HCT116 (cell line): ENCODE results near the gene MXI1. TPM values are rescaled to one million over a fixed set of nuclear protein-coding genes. Genes with fewer than 3 reads are reported as not detected.

Experiments
- ATAC-seq: fragments of 200-7000 bp; cut with Tn5 transposase; 2 replicates; pipeline ENCODE4 v1.9.1; 2020; ENCODE audit warnings: mild to moderate bottlenecking, moderate library complexity
- BruUV-seq: library from RNA; stranded (reverse); fragments of 400-500 nt; replicated peaks from 2 replicates; lab custom pipeline; 2021; lab: Mats Ljungman, UMichigan
- CTCF ChIA-PET: fragments of 300-600 bp; sonication (Branson Sonifier 250); formaldehyde crosslinking; loops from one replicate; lab custom pipeline; 2021; ENCODE audit warnings: antibody characterized with exemption; lab: Charles Lee
- POLR2A ChIA-PET: fragments of 300-600, 350-600 bp; sonication (Branson Sonifier 250); formaldehyde crosslinking; loops from one replicate; lab custom pipeline; 2021; ENCODE audit warnings: antibody characterized with exemption; lab: Charles Lee
- RAD21 ChIA-PET, 2 experiments: fragments of 300-600 bp; sonication (Branson Sonifier 250); formaldehyde crosslinking; loops; one replicate each; lab custom pipeline; 2023; ENCODE audit warnings: low total read pairs in 2 of 2; ENCODE audit not compliant: uncharacterized antibody in 2 of 2, unreplicated experiment in 2 of 2, low non-redundant PET in 1 of 2; lab: Charles Lee
- DNase-seq: peaks from one replicate; pipeline ENCODE4 v3.0.0-alpha.2; 2010; ENCODE audit warnings: low read depth, low spot score
- H2AFZ ChIP-seq: fragments of 200-600 bp; shearing (Covaris generic), sonication (generic); 2 replicates; pipeline ENCODE4 v1.6.1; 2017; ENCODE audit warnings: low read depth, mixed run types, mixed read lengths, antibody characterized with exemption, low read length; ENCODE audit not compliant: poor library complexity, severe bottlenecking
- H3K27ac ChIP-seq: 2 replicates; pipeline ENCODE4 v1.5.1; 2012; ENCODE audit warnings: low read depth, low read length
- H3K27me3 ChIP-seq: fragments of 200-600 bp; sonication (generic); 2 replicates; pipeline ENCODE4 v1.6.1; 2016; ENCODE audit warnings: mixed run types, low read length, mixed read lengths; ENCODE audit not compliant: insufficient read depth
- H3K36me3 ChIP-seq, 2 experiments: fragments of 200-500 bp in 1 of 2; fragments of 200-600 bp in 1 of 2; sonication (Bioruptor generic) in 1 of 2; sonication (generic) in 1 of 2; 2 replicates each; pipeline versions ENCODE4 v1.5.1 to v1.6.1; 2014 to 2016; ENCODE audit warnings: low read length in 2 of 2, inconsistent platforms in 1 of 2, mixed read lengths in 1 of 2, mixed run types in 1 of 2; ENCODE audit not compliant: insufficient read depth in 2 of 2, control insufficient read depth in 1 of 2
- H3K4me1 ChIP-seq, 2 experiments: fragments of 200-600 bp in 1 of 2; sonication (generic) in 1 of 2; 2 replicates each; pipeline versions ENCODE4 v1.5.1 to v1.6.1; 2012 to 2017; ENCODE audit warnings: low read length in 2 of 2, inconsistent platforms in 1 of 2, mild to moderate bottlenecking in 1 of 2, mixed read lengths in 1 of 2, mixed run types in 1 of 2, moderate library complexity in 1 of 2; ENCODE audit not compliant: insufficient read depth in 2 of 2, control insufficient read depth in 1 of 2
- H3K4me2 ChIP-seq: fragments of 200-600 bp; sonication (generic); 2 replicates; pipeline ENCODE4 v1.6.1; 2017; ENCODE audit warnings: mixed run types, low read length, mixed read lengths
- H3K4me3 ChIP-seq, 2 experiments: fragments of 200-600 bp in 1 of 2; sonication (generic) in 1 of 2; replicated peaks in 1 of 2; 2 replicates each; pipeline ENCODE4 v1.5.1; 2011 to 2016; ENCODE audit warnings: low read length in 2 of 2, control low read depth in 1 of 2, low read depth in 1 of 2, mild to moderate bottlenecking in 1 of 2, mixed read lengths in 1 of 2, mixed run types in 1 of 2
- H3K79me2 ChIP-seq: fragments of 200-600 bp; sonication (generic); 2 replicates; pipeline ENCODE4 v1.6.1; 2017; ENCODE audit warnings: mild to moderate bottlenecking, mixed run types, low read length, moderate library complexity, mixed read lengths; ENCODE audit not compliant: insufficient read depth
- H3K9ac ChIP-seq: fragments of 200-600 bp; sonication (generic); 2 replicates; pipeline ENCODE4 v1.6.1; 2016; ENCODE audit warnings: low read length, mixed read lengths
- H3K9me2 ChIP-seq: fragments of 200-600 bp; sonication (generic), shearing (Covaris generic); 2 replicates; pipeline ENCODE4 v1.6.1; 2017; ENCODE audit warnings: mixed run types, mild to moderate bottlenecking, moderate library complexity; ENCODE audit not compliant: insufficient read depth
- H3K9me3 ChIP-seq, 2 experiments: fragments of 200-500 bp in 1 of 2; fragments of 200-600 bp in 1 of 2; sonication (Bioruptor generic) in 1 of 2; sonication (generic) in 1 of 2; 2 replicates each; pipeline ENCODE4 v1.6.1; 2014 to 2017; ENCODE audit warnings: low read length in 2 of 2, mixed read lengths in 2 of 2, inconsistent platforms in 1 of 2, low read depth in 1 of 2, mild to moderate bottlenecking in 1 of 2, mixed run types in 1 of 2, moderate library complexity in 1 of 2; ENCODE audit not compliant: control insufficient read depth in 1 of 2, insufficient read depth in 1 of 2
- H4K20me1 ChIP-seq: fragments of 200-600 bp; sonication (generic), shearing (Covaris generic); 2 replicates; pipeline ENCODE4 v1.6.1; 2017; ENCODE audit warnings: mixed run types, mild to moderate bottlenecking, moderate library complexity; ENCODE audit not compliant: insufficient read depth
- CBX3 ChIP-seq: IDR thresholded peaks from 2 replicates; pipeline ENCODE4 v1.6.1; 2012; ENCODE audit warnings: low read depth
- CTCF ChIP-seq, 3 experiments: fragments of 200-600 bp in 1 of 3; sonication (generic) in 1 of 3; IDR thresholded peaks in 2 of 3; conservative IDR thresholded peaks in 1 of 3; 2 replicates each; pipeline ENCODE4 v1.5.1; 2012 to 2017; ENCODE audit warnings: low read depth in 2 of 3, low read length in 2 of 3, antibody characterized with exemption in 1 of 3, borderline replicate concordance in 1 of 3, control low read depth in 1 of 3, mild to moderate bottlenecking in 1 of 3, mixed read lengths in 1 of 3, mixed run types in 1 of 3, moderate library complexity in 1 of 3; ENCODE audit not compliant: insufficient read depth in 1 of 3
- EGR1 ChIP-seq: IDR thresholded peaks from 2 replicates; pipeline ENCODE4 v1.6.1; 2012; ENCODE audit warnings: low read depth
- EZH2 ChIP-seq: fragments of 200-600 bp; sonication (generic); IDR thresholded peaks from 2 replicates; pipeline ENCODE4 v1.6.1; 2017; ENCODE audit warnings: antibody characterized with exemption, mixed run types
- EZH2phosphoT487 ChIP-seq: fragments of 200-600 bp; IDR thresholded peaks from 2 replicates; pipeline ENCODE4 v1.6.1; 2018; ENCODE audit warnings: antibody characterized with exemption, borderline replicate concordance
- FOSL1 ChIP-seq: IDR thresholded peaks from 2 replicates; pipeline ENCODE4 v1.6.1; 2012; ENCODE audit warnings: low read depth
- JUND ChIP-seq: IDR thresholded peaks from 2 replicates; pipeline ENCODE4 v1.6.1; 2012
- MAX ChIP-seq: IDR thresholded peaks from 2 replicates; pipeline ENCODE4 v1.6.1; 2012
- POLR2A ChIP-seq: IDR thresholded peaks from 2 replicates; pipeline ENCODE4 v1.7.0; 2011; ENCODE audit warnings: borderline replicate concordance; ENCODE audit not compliant: insufficient read depth, insufficient read length; ENCODE audit errors: extremely low read depth
- POLR2AphosphoS5 ChIP-seq: IDR thresholded peaks from 2 replicates; pipeline ENCODE4 v1.6.1; 2011; ENCODE audit warnings: mild to moderate bottlenecking, low read depth, low read length, moderate library complexity
- SIN3A ChIP-seq: IDR thresholded peaks from 2 replicates; pipeline ENCODE4 v1.6.1; 2012; ENCODE audit warnings: low read depth
- SP1 ChIP-seq: IDR thresholded peaks from 2 replicates; pipeline ENCODE4 v1.6.1; 2012; ENCODE audit warnings: low read depth
- SRF ChIP-seq: IDR thresholded peaks from 2 replicates; pipeline ENCODE4 v1.6.1; 2012; ENCODE audit warnings: low read depth
- TCF7L2 ChIP-seq: IDR thresholded peaks from 2 replicates; pipeline ENCODE4 v1.7.0; 2011; ENCODE audit warnings: borderline replicate concordance, inconsistent platforms; ENCODE audit not compliant: insufficient read depth, insufficient read length; ENCODE audit errors: extremely low read depth
- YY1 ChIP-seq: IDR thresholded peaks from 2 replicates; pipeline ENCODE4 v1.6.1; 2011; ENCODE audit warnings: low read length, low read depth, moderate library complexity, mild to moderate bottlenecking; ENCODE audit not compliant: insufficient replicate concordance; ENCODE audit errors: extremely low read depth
- ZNF274 ChIP-seq: fragments of 200-500 bp; sonication (Bioruptor generic); IDR thresholded peaks from 2 replicates; pipeline ENCODE4 v1.6.1; 2014; ENCODE audit warnings: mild to moderate bottlenecking, low read depth, low read length, inconsistent platforms
- intact Hi-C: fragments of 100-400 bp; cut with micrococcal nuclease; formaldehyde crosslinking; loops from 2 replicates; pipeline ENCODE4 v1.10.0; 2022
- total RNA-seq: library from RNA; stranded (reverse); gene quantifications from one replicate; pipeline ENCODE4 v1.2.1, GENCODE V29; 2021; ENCODE audit not compliant: unreplicated experiment

MXI1 gene
- total RNA-seq, 1 experiment from 2014 or later: 57.0 TPM

- ChIA-PET CTCF (interaction anchor here (1.6 kb wide), 1 partner anchor 292 kb away, joined by 3 read pairs; no protein-coding TSS in a partner anchor), POLR2A (no interaction called here), RAD21 (no interaction called here)
- no peaks in the 10 kb centered on the region for H3K36me3 ChIP-seq
- no peaks in the 10 kb centered on the region for H3K9me3 ChIP-seq
- ATAC-seq (no peak), DNase-seq (no peak)
- no peaks in the 10 kb centered on the region for H3K9me2 ChIP-seq
- no peak overlapping the region for H3K27ac ChIP-seq
- no peaks in the 10 kb centered on the region for H3K27me3 ChIP-seq
- H3K9ac ChIP-seq: no peak overlapping the region
- intact Hi-C loops: no loop called here
- H4K20me1 ChIP-seq: no peaks in the 10 kb centered on the region
- no peak for TF ChIP-seq EZH2phosphoT487
- TF ChIP-seq SRF: no peak
- TF ChIP-seq EZH2: no peak
- TF ChIP-seq SP1: no peak
- TF ChIP-seq EGR1: no peak
- BruUV-seq: no TSS peak
- H3K4me3 ChIP-seq: no peak overlapping the region
- peaks cover 0 to under 1% of the 10 kb centered on the region in 2 experiments; a peak in 1 of 4 replicates for H3K4me1 ChIP-seq
- H3K79me2 ChIP-seq: no peaks in the 10 kb centered on the region
- H2AFZ ChIP-seq: no peak overlapping the region
- no peak overlapping the region for H3K4me2 ChIP-seq
Observed at GRCh38 chr10:110176141-110177030, 31.0 kb upstream of the MXI1 start.

- RAD21 ChIA-PET: no interaction called here
- no peaks in the 10 kb centered on the region for H3K27me3 ChIP-seq
- H3K9me3 ChIP-seq: no peaks in the 10 kb centered on the region
- no peaks in the 10 kb centered on the region for H3K9me2 ChIP-seq
- H3K4me1 ChIP-seq: no peaks in the 10 kb centered on the region
- H3K4me3 ChIP-seq: no peak overlapping the region
- no peak overlapping the region for H2AFZ ChIP-seq
- intact Hi-C loops: no loop called here
- H3K9ac ChIP-seq: no peak overlapping the region
- H3K36me3 ChIP-seq: no peaks in the 10 kb centered on the region
- CTCF ChIA-PET: no interaction called here
- H3K79me2 ChIP-seq: no peaks in the 10 kb centered on the region
- no TSS peak for BruUV-seq
- ATAC-seq: no peak
- DNase-seq: no peak
- H3K4me2 ChIP-seq: no peak overlapping the region
- no peaks in the 10 kb centered on the region for H4K20me1 ChIP-seq
- H3K27ac ChIP-seq: no peak overlapping the region
- POLR2A ChIA-PET: no interaction called here
- TF ChIP-seq SP1 (no peak), CTCF (IDR thresholded peaks at IDR 0.05 in 2 of 3, conservative IDR thresholded peaks at IDR 0.05 in 1 of 3; ENCODE audit: borderline replicate concordance in 1 of 3, insufficient read depth in 1 of 3, low read depth in 2 of 3, low read length in 2 of 3) (no peak), MAX (no peak), ZNF274 (no peak), FOSL1 (no peak), TCF7L2 (no peak), CBX3 (no peak), SIN3A (no peak), YY1 (no peak), POLR2A (no peak), POLR2AphosphoS5 (no peak), EZH2phosphoT487 (no peak), JUND (no peak), EZH2 (no peak)
Observed at GRCh38 chr10:110179220-110179619, 28.2 kb upstream of the MXI1 start.
